Umbilical cord (tissue), 2 donors: Measurements from ENCODE around the gene SPATA13. TPM values are rescaled to one million over a fixed set of nuclear protein-coding genes. Genes with fewer than 3 reads are reported as not detected.

ENCODE experiments used
- DNase-seq: peaks from one replicate; pipeline ENCODE4 v3.0.0-alpha.2; 2015; ENCODE audit warnings: low spot score
- total RNA-seq: library from RNA; depleted of rRNA; stranded (reverse); fragments of >200 nt; gene quantifications from one replicate; pipeline ENCODE4 v1.2.3, GENCODE V29; 2014; ENCODE audit warnings: low replicate concordance; ENCODE audit not compliant: insufficient read depth

SPATA13 gene
- total RNA-seq, 1 donor from 2014 or later, result 9.1 TPM

- DNase-seq, result no peak
Observed at GRCh38 chr13:24251525-24251924, 91.0 kb downstream of the SPATA13 start.

- no peak for DNase-seq
Observed at GRCh38 chr13:24252136-24252535, 91.6 kb downstream of the SPATA13 start.

- DNase-seq, result no peak
Observed at GRCh38 chr13:24253520-24254145, 93.1 kb downstream of the SPATA13 start.

GRCh38 chr13:24254146-24254841 lies 93.8 kb downstream of the SPATA13 start:
- DNase-seq, result no peak

- DNase-seq, result no peak
Observed at GRCh38 chr13:24257497-24257896, 97.0 kb downstream of the SPATA13 start.

GRCh38 chr13:24261566-24261965 lies 101.0 kb downstream of the SPATA13 start:
- DNase-seq, result no peak

GRCh38 chr13:24263632-24264031 lies 103.1 kb downstream of the SPATA13 start:
- DNase-seq, result peak; percentile 69

GRCh38 chr13:24264976-24265375 lies 104.5 kb downstream of the SPATA13 start:
- DNase-seq, result no peak

GRCh38 chr13:24265453-24265852 lies 104.9 kb downstream of the SPATA13 start:
- no peak for DNase-seq

GRCh38 chr13:24267274-24267673 lies 106.8 kb downstream of the SPATA13 start:
- DNase-seq, result no peak

GRCh38 chr13:24267801-24268200 lies 107.3 kb downstream of the SPATA13 start:
- DNase-seq, result no peak

GRCh38 chr13:24269821-24270220 lies 109.3 kb downstream of the SPATA13 start:
- no peak for DNase-seq

- peak; percentile 79 for DNase-seq
Observed at GRCh38 chr13:24270639-24271141, 110.2 kb downstream of the SPATA13 start.

GRCh38 chr13:24271231-24271600 lies 110.7 kb downstream of the SPATA13 start:
- DNase-seq, result no peak

GRCh38 chr13:24271601-24272451 lies 111.3 kb downstream of the SPATA13 start:
- DNase-seq, result peak; percentile 90

- peak; percentile 28 for DNase-seq
Observed at GRCh38 chr13:24272452-24273161, 112.1 kb downstream of the SPATA13 start.

GRCh38 chr13:24273926-24274325 lies 113.4 kb downstream of the SPATA13 start:
- DNase-seq, result no peak

GRCh38 chr13:24274452-24275021 lies 114.0 kb downstream of the SPATA13 start:
- DNase-seq, result peak; percentile 53

- no peak for DNase-seq
Observed at GRCh38 chr13:24275041-24275440, 114.5 kb downstream of the SPATA13 start.

GRCh38 chr13:24276306-24276705 lies 115.8 kb downstream of the SPATA13 start:
- DNase-seq, result no peak

- DNase-seq, result no peak
Observed at GRCh38 chr13:24276861-24277260, 116.3 kb downstream of the SPATA13 start.
